H1 (cell line): ENCODE measurements around the gene LARP4B. TPM values are rescaled to one million over a fixed set of nuclear protein-coding genes. Genes with fewer than 3 reads are reported as not detected.

Source experiments
- CTCF ChIA-PET: fragments of 300-600 bp; sonication (Branson Sonifier 250); formaldehyde crosslinking; loops from one replicate; lab custom pipeline; 2021; ENCODE audit not compliant: partially characterized antibody; lab: Charles Lee
- POLR2A ChIA-PET: fragments of 300-600 bp; sonication (Branson Sonifier 250); formaldehyde crosslinking; loops from one replicate; lab custom pipeline; 2021; ENCODE audit warnings: inconsistent platforms; ENCODE audit not compliant: partially characterized antibody; lab: Charles Lee
- DNase-seq, 2 experiments: peaks; one replicate each; pipeline versions ENCODE4 v3.0.0 to v3.0.0-alpha.2; 2010 to 2022; ENCODE audit warnings: low spot score in 2 of 2, low read depth in 1 of 2, mixed read lengths in 1 of 2
- FAIRE-seq: peaks from 2 replicates; lab custom pipeline; 2011; peaks lifted over from hg19 to GRCh38; lab: Jason Lieb, UNC
- H2AFZ ChIP-seq: 2 replicates; pipeline ENCODE4 v1.8.1; 2012; ENCODE audit warnings: low read length, inconsistent platforms
- H2AK5ac ChIP-seq: 2 replicates; pipeline ENCODE4 v1.6.1; 2013; ENCODE audit warnings: low read depth, low read length
- H2BK120ac ChIP-seq: replicated peaks from 2 replicates; pipeline ENCODE3; 2013; ENCODE audit warnings: low read depth, low read length, inconsistent platforms
- H2BK12ac ChIP-seq: 2 replicates; pipeline ENCODE4 v1.6.1; 2013; ENCODE audit warnings: low read depth, low read length
- H2BK15ac ChIP-seq: 2 replicates; pipeline ENCODE4 v1.6.1; 2013; ENCODE audit warnings: low read length
- H2BK20ac ChIP-seq: 2 replicates; pipeline ENCODE4 v1.6.1; 2013; ENCODE audit warnings: low read length
- H2BK5ac ChIP-seq: 2 replicates; pipeline ENCODE4 v1.6.1; 2013; ENCODE audit warnings: low read depth, low read length
- H3K14ac ChIP-seq: 2 replicates; pipeline ENCODE4 v1.6.1; 2013; ENCODE audit warnings: inconsistent platforms; ENCODE audit not compliant: insufficient read length
- H3K18ac ChIP-seq: 2 replicates; pipeline ENCODE4 v1.6.1; 2013; ENCODE audit warnings: low read length; ENCODE audit errors: extremely low read depth
- H3K23ac ChIP-seq: 2 replicates; pipeline ENCODE4 v1.6.1; 2013; ENCODE audit warnings: inconsistent platforms; ENCODE audit not compliant: insufficient read length
- H3K23me2 ChIP-seq: 2 replicates; pipeline ENCODE4 v1.6.1; 2013; ENCODE audit warnings: low read depth, low read length
- H3K27ac ChIP-seq: 2 replicates; pipeline ENCODE4 v1.6.1; 2011; ENCODE audit warnings: low read depth, low read length, inconsistent platforms
- H3K27me3 ChIP-seq, 4 experiments: replicated peaks in 1 of 4; 1 replicate in 1 of 4; 2 replicates in 3 of 4; pipeline versions ENCODE4 v1.6.1 to v1.8.1; 2011 to 2013; ENCODE audit warnings: low read length in 3 of 4, mild to moderate bottlenecking in 3 of 4, inconsistent platforms in 2 of 4, mixed read lengths in 2 of 4, moderate library complexity in 1 of 4; ENCODE audit not compliant: control insufficient read depth in 3 of 4, insufficient read depth in 3 of 4; ENCODE audit errors: extremely low read depth in 1 of 4
- H3K36me3 ChIP-seq, 4 experiments: 2 replicates each; pipeline versions ENCODE4 v1.6.1 to v1.8.1; 2011 to 2013; ENCODE audit warnings: mild to moderate bottlenecking in 4 of 4, low read length in 3 of 4, moderate library complexity in 2 of 4, control low read depth in 1 of 4, inconsistent platforms in 1 of 4; ENCODE audit not compliant: insufficient read depth in 4 of 4, control insufficient read depth in 2 of 4
- H3K4ac ChIP-seq: replicated peaks from 2 replicates; pipeline ENCODE3; 2013; ENCODE audit warnings: low read length, low read depth, mixed read lengths, inconsistent platforms; ENCODE audit not compliant: insufficient read length
- H3K4me1 ChIP-seq, 4 experiments: replicated peaks in 1 of 4; 1 replicate in 1 of 4; 2 replicates in 3 of 4; pipeline versions ENCODE4 v1.6.1 to v1.8.1; 2011 to 2013; ENCODE audit warnings: low read length in 3 of 4, inconsistent platforms in 2 of 4, mixed read lengths in 1 of 4; ENCODE audit not compliant: insufficient read depth in 4 of 4, control insufficient read depth in 3 of 4
- H3K4me2 ChIP-seq, 2 experiments: 2 replicates each; pipeline versions ENCODE4 v1.6.1 to v1.8.1; 2011 to 2013; ENCODE audit warnings: low read depth in 2 of 2, low read length in 2 of 2, control low read depth in 1 of 2, inconsistent platforms in 1 of 2, mild to moderate bottlenecking in 1 of 2; ENCODE audit not compliant: insufficient read depth in 1 of 2
- H3K4me3 ChIP-seq, 4 experiments: fragments of 200-600, 300-600 bp in 1 of 4; sonication (generic), shearing (Covaris generic), sonication (Bioruptor Twin) in 1 of 4; 2 replicates each; pipeline versions ENCODE4 v1.5.1 to v1.8.1; 2011 to 2016; ENCODE audit warnings: low read length in 4 of 4, low read depth in 3 of 4, control low read depth in 2 of 4, inconsistent platforms in 2 of 4, mild to moderate bottlenecking in 2 of 4, mixed read lengths in 1 of 4, moderate library complexity in 1 of 4; ENCODE audit not compliant: insufficient read depth in 2 of 4; ENCODE audit errors: extremely low read depth in 1 of 4
- H3K56ac ChIP-seq: replicated peaks from 2 replicates; pipeline ENCODE3; 2013; ENCODE audit warnings: low read depth, mild to moderate bottlenecking, mixed read lengths, low read length, inconsistent platforms; ENCODE audit not compliant: insufficient read length
- H3K79me1 ChIP-seq: 2 replicates; pipeline ENCODE4 v1.6.1; 2013; ENCODE audit warnings: low read depth, low read length, control low read depth
- H3K79me2 ChIP-seq, 2 experiments: 2 replicates each; pipeline versions ENCODE4 v1.6.1 to v1.8.1; 2012 to 2013; ENCODE audit warnings: low read length in 2 of 2, mild to moderate bottlenecking in 2 of 2, inconsistent platforms in 1 of 2; ENCODE audit not compliant: insufficient read depth in 2 of 2, control insufficient read depth in 1 of 2
- H3K9ac ChIP-seq, 4 experiments: replicated peaks in 1 of 4; 1 replicate in 1 of 4; 2 replicates in 3 of 4; pipeline versions ENCODE4 v1.6.1 to v1.8.1; 2011 to 2013; ENCODE audit warnings: low read depth in 3 of 4, low read length in 3 of 4, control low read depth in 2 of 4, mild to moderate bottlenecking in 2 of 4, moderate library complexity in 2 of 4, inconsistent platforms in 1 of 4; ENCODE audit errors: extremely low read depth in 1 of 4
- H3K9me3 ChIP-seq, 2 experiments: 2 replicates each; pipeline versions ENCODE4 v1.6.1 to v1.8.1; 2012 to 2013; ENCODE audit warnings: mild to moderate bottlenecking in 2 of 2, moderate library complexity in 2 of 2, control low read depth in 1 of 2, inconsistent platforms in 1 of 2, low read depth in 1 of 2, low read length in 1 of 2, mixed read lengths in 1 of 2; ENCODE audit not compliant: insufficient read depth in 2 of 2
- H4K20me1 ChIP-seq, 2 experiments: replicated peaks in 1 of 2; 2 replicates each; pipeline versions ENCODE3 to v1.8.1; 2011 to 2013; ENCODE audit warnings: inconsistent platforms in 2 of 2, low read length in 2 of 2, mild to moderate bottlenecking in 1 of 2; ENCODE audit not compliant: insufficient read depth in 2 of 2, control insufficient read depth in 1 of 2
- H4K5ac ChIP-seq: 2 replicates; pipeline ENCODE4 v1.6.1; 2013; ENCODE audit warnings: low read length, low read depth, mixed read lengths, inconsistent platforms; ENCODE audit not compliant: insufficient read length
- H4K8ac ChIP-seq: 2 replicates; pipeline ENCODE4 v1.8.0; 2013; ENCODE audit warnings: mild to moderate bottlenecking, moderate library complexity, low read length, inconsistent platforms; ENCODE audit not compliant: insufficient read depth; ENCODE audit errors: extremely low read depth
- H4K91ac ChIP-seq: replicated peaks from 2 replicates; pipeline ENCODE3; 2013; ENCODE audit warnings: low read length, mixed read lengths, inconsistent platforms; ENCODE audit not compliant: insufficient read length
- SIN3A ChIP-seq, 2 experiments: IDR thresholded peaks in 1 of 2; conservative IDR thresholded peaks in 1 of 2; 2 replicates each; pipeline ENCODE4 v1.6.1; 2011 to 2012; ENCODE audit warnings: low read length in 2 of 2, improper control_type of control experiment in 1 of 2, low read depth in 1 of 2, mild to moderate bottlenecking in 1 of 2
- WGBS, 2 experiments: shearing (Covaris generic) in 1 of 2; methylation state at CpG; one replicate each; pipeline versions ENCODE4 v1.1.6 to v1.1.7; 2013 to 2015; ENCODE audit warnings: low lambda C conversion rate in 2 of 2, mixed read lengths in 2 of 2, inconsistent platforms in 1 of 2, low coverage in 1 of 2, missing lambda C conversion rate in 1 of 2; ENCODE audit not compliant: insufficient replicate concordance in 2 of 2, insufficient coverage in 1 of 2, insufficient read length in 1 of 2; ENCODE audit errors: extremely low coverage in 1 of 2, missing lambda C conversion rate in 1 of 2; 5-methylcytosine and 5-hydroxymethylcytosine counted together
- polyA plus RNA-seq, 7 experiments: library from polyadenylated mRNA; depleted of rRNA in 3 of 7; stranded (reverse) in 5 of 7; unstranded in 2 of 7; fragments of >200 nt in 5 of 7; fragments of 200-250 nt in 2 of 7; gene quantifications; 1 replicate in 5 of 7; 2 replicates in 1 of 7; 4 replicates in 1 of 7; pipeline versions ENCODE4 v1.2.1 to v1.2.3, GENCODE V29; 2011 to 2013; ENCODE audit warnings: missing spikeins in 2 of 7, mixed read lengths in 2 of 7
- total RNA-seq: library from RNA; stranded (reverse); fragmentation: NEBNext Ultra II Directional; extraction: Animal tissue kit (Norgen Biotek cat#: 25700); gene quantifications from 2 replicates; pipeline ENCODE4 v1.2.1, GENCODE V29; 2021

The LARP4B gene
- total and polyA plus RNA-seq, 2 of the 8 experiments (the other 6 are each of a cell fraction or from before 2014, with no cell fraction given) = 20.1 to 78.6 TPM

- ChIA-PET CTCF (interaction anchor here (1.3 to 3.8 kb wide), 2 partner anchors 24 to 42 kb away, joined by 3 to 14 read pairs; no protein-coding TSS in a partner anchor), POLR2A (interaction anchor here (0.6 to 0.7 kb wide), 2 partner anchors 61 to 87 kb away, joined by 3 read pairs; no protein-coding TSS in a partner anchor)
- H2BK120ac ChIP-seq = no peak overlapping the region
- H3K27ac ChIP-seq = no peak overlapping the region
- 97% methylated on average over 5 of the region's 5 CpGs; no CpG with 5 or more reads in 1 of the 2 experiments for WGBS, 2 experiments
- no peaks in the 10 kb centered on the region for H3K9me3 ChIP-seq
- H3K4me1 ChIP-seq = no peaks in the 10 kb centered on the region
- no peak overlapping the region for H4K91ac ChIP-seq
- H3K36me3 ChIP-seq = peaks cover 5 to 44% (median 34%) of the 10 kb centered on the region in 4 experiments; a peak in 7 of 8 replicates
- FAIRE-seq (no peak), DNase-seq (no peak)
- no peak overlapping the region for H2BK5ac ChIP-seq
- H3K56ac ChIP-seq = no peak overlapping the region
- H2AFZ ChIP-seq = no peak overlapping the region
- peaks cover 0 to 7% of the 10 kb centered on the region in 2 experiments for H4K20me1 ChIP-seq
- no peak overlapping the region for H2BK12ac ChIP-seq
- H3K23ac ChIP-seq = no peak overlapping the region
- H3K79me2 ChIP-seq = peaks cover 0 to 20% of the 10 kb centered on the region in 2 experiments; a peak in 2 of 4 replicates
- H4K8ac ChIP-seq = no peak overlapping the region
- H3K14ac ChIP-seq = no peak overlapping the region
- no peak overlapping the region for H3K9ac ChIP-seq
- no peaks in the 10 kb centered on the region for H3K23me2 ChIP-seq
- no peak overlapping the region for H3K4me2 ChIP-seq
- no peak overlapping the region for H2BK15ac ChIP-seq
- no peaks in the 10 kb centered on the region for H3K27me3 ChIP-seq
- H4K5ac ChIP-seq = no peak overlapping the region
- H2BK20ac ChIP-seq = no peak overlapping the region
- no peak overlapping the region for H3K18ac ChIP-seq
- H3K79me1 ChIP-seq = peaks cover 4% of the 10 kb centered on the region
- H3K4me3 ChIP-seq = no peak overlapping the region
- H2AK5ac ChIP-seq = no peak overlapping the region
- no peak overlapping the region for H3K4ac ChIP-seq
- no peak for TF ChIP-seq SIN3A (conservative IDR thresholded peaks at IDR 0.05 in 1 of 2, IDR thresholded peaks at IDR 0.05 in 1 of 2; ENCODE audit: low read depth in 1 of 2, low read length in 2 of 2)
Observed at GRCh38 chr10:841535-841934, 90.0 kb downstream of the LARP4B start.
